C4-2B (cell line): Measurements from ENCODE around the gene LARGE1.

ENCODE experiments used
- CTCF ChIP-seq: fragments of 450-650 bp; conservative IDR thresholded peaks from 2 replicates; pipeline ENCODE4 v1.5.1; 2017; ENCODE audit warnings: mild to moderate bottlenecking
- ZFX ChIP-seq: fragments of 450-650 bp; IDR thresholded peaks from 2 replicates; pipeline ENCODE4 v1.6.1; 2017

GRCh38 chr22:33354928-33355327 is 565.3 kb downstream of the LARGE1 start:
- no peak for TF ChIP-seq CTCF
- no peak for TF ChIP-seq ZFX
